ENCODE data around the gene ZC3H14.

Gene ZC3H14

DNA sequence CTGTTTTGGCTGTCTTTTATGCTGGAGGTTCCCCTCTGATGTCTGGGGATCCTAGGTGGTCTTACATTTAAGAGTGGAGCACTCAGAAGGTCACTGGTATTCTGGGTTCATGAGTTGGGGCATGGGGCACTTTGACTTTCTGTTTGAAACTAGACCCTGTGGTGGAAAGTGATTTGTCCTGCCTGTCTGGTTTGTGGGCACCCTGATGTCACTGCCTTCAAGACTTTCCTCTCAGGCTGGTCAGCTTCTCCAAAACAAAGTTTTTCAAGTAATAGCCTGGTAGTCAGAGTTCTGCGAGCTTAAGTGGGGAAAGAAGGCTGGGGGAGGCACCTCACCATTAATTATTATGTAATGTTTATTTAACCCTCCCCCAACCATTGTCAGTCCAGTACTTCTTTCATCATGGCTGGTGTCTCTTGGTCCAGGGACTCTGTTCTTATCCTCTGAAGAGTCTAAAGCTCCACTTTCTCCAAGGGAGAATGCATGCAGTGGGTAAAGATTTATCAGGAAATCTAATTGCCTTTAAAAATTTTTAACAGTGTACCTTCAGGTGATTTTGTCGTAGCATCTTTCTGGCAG, 35.3 kb downstream of the ZC3H14 start:
- Histone ChIP-seq H3K36me3 (ENCODE audit: control insufficient read depth, insufficient read depth, low read length) (peaks cover 29% of the 10 kb centered on the region), H3K4me3 (ENCODE audit: low read length) (no peak overlapping the region), H3K27ac (ENCODE audit: low read depth, low read length) (no peak overlapping the region)

DNA sequence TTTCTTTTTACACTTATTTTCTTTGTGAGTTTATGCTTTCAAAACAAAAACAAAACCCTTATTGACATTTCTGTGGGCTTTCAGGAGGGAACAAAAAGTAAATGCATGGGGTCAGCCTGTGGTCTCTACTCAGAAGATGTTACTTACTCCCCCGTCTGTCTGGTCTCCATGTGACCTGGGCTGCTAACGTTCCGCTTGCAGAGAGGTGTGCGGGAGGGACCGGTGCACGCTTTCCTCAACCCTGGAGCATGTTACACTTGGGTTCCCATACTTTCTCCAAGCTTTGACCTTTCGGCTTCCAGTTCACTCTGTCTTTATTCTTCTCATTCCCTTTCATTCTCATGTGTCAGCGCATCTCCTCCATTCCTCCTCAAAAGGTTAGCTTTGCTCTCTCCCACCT, 36.5 kb downstream of the ZC3H14 start:
- H3K4me3 ChIP-seq (ENCODE audit: low read length) = no peak overlapping the region
- H3K9ac ChIP-seq (ENCODE audit: low read length) = no peak overlapping the region
- peaks cover 35% of the 10 kb centered on the region for H3K36me3 ChIP-seq (ENCODE audit: control insufficient read depth, insufficient read depth, low read length)
- H3K27ac ChIP-seq (ENCODE audit: low read depth, low read length) = no peak overlapping the region
- H3K4me1 ChIP-seq (ENCODE audit: control insufficient read depth, insufficient read depth, low read length) = no peaks in the 10 kb centered on the region
- H3K27me3 ChIP-seq (ENCODE audit: control insufficient read depth, insufficient read depth, low read length) = no peaks in the 10 kb centered on the region

More for the DNA sequence above, 35.3 kb downstream of the ZC3H14 start:
- Histone ChIP-seq H3K4me1 (ENCODE audit: control insufficient read depth, insufficient read depth, low read length) (no peaks in the 10 kb centered on the region), H3K27me3 (ENCODE audit: control insufficient read depth, insufficient read depth, low read length) (no peaks in the 10 kb centered on the region), H3K9ac (ENCODE audit: low read length) (no peak overlapping the region)

DNA sequence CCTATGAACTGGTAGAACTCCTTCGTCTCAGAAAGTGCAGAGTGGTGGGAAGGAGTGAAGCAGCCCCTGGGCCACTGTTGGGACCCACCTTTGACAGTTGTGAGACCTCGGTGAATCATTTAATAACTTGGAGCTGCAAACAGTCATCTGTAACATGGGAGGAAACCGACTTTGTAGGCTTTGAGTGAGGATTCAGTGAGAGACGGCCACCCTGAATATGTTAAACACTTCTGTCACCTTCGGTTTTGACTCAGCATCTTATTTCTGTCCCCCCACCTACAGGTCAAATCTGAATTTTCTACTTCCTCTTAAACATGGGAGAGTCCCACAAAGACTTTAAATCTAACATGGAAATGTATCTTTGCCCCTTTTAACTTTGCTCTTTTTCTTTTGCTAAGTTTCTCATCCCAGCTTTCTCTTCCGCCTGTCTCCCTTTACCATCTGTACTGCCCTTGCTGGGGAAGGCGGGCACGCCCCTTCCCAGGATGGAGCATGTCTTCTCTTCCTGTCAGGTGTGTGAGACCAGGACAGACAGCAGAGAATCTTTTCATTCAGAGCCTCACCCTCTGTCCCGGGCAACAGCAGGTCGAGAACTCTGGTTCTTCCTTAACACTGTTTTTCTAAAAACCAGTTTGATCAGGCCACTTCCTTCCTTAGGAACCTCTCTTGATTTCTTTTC, 37.1 kb downstream of the ZC3H14 start:
- H3K27ac ChIP-seq (ENCODE audit: low read depth, low read length) = no peak overlapping the region
- no peaks in the 10 kb centered on the region for H3K27me3 ChIP-seq (ENCODE audit: control insufficient read depth, insufficient read depth, low read length)
- H3K4me1 ChIP-seq (ENCODE audit: control insufficient read depth, insufficient read depth, low read length) = no peaks in the 10 kb centered on the region
- peaks cover 36% of the 10 kb centered on the region for H3K36me3 ChIP-seq (ENCODE audit: control insufficient read depth, insufficient read depth, low read length)
- H3K9ac ChIP-seq (ENCODE audit: low read length) = no peak overlapping the region
- H3K4me3 ChIP-seq (ENCODE audit: low read length) = no peak overlapping the region

DNA sequence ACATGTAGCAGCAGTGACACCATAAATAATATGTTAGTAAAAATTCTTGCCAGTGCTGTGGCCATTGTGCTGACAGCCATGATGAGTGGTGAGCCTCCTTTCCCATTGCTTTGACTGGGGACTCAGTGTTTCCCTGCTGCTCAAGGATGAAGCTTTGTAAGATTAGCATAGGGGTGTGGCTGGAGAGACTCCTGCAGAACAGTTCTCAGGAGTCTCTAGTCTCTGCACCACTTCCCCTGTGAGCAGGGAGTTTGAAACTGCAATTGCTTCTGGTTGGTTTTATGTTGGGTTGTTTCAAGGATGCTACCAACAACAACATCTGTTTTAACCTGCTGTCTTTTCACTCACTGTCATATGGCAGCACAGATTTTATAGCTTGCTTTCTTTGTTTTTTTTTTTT, 41.4 kb downstream of the ZC3H14 start:
- Histone ChIP-seq H3K36me3 (ENCODE audit: control insufficient read depth, insufficient read depth, low read length) (peaks cover 33% of the 10 kb centered on the region), H3K27ac (ENCODE audit: low read depth, low read length) (no peak overlapping the region), H3K4me1 (ENCODE audit: control insufficient read depth, insufficient read depth, low read length) (no peaks in the 10 kb centered on the region), H3K27me3 (ENCODE audit: control insufficient read depth, insufficient read depth, low read length) (no peaks in the 10 kb centered on the region), H3K4me3 (ENCODE audit: low read length) (no peak overlapping the region), H3K9ac (ENCODE audit: low read length) (no peak overlapping the region)

DNA sequence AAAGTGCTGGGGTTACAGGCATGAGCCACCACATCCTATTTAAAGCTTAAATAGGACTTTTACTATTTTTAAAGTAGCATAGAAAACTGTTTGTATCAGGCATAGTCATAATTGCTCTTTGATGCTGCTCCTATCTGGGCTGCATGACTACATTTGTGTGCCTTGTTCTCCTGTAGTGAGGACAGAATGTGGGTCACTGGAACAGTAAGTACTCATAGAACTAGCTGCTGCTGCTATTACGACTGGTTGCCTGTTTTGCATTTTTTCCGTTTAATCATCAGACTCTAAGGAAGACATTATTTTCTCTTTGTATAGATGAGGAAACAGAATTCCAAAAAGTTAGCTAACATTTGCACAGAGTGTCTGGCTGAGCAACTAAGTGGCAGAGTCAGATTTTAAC, 42.8 kb downstream of the ZC3H14 start:
- no peak overlapping the region for H3K27ac ChIP-seq (ENCODE audit: low read depth, low read length)
- no peaks in the 10 kb centered on the region for H3K27me3 ChIP-seq (ENCODE audit: control insufficient read depth, insufficient read depth, low read length)
- H3K36me3 ChIP-seq (ENCODE audit: control insufficient read depth, insufficient read depth, low read length) = peaks cover 39% of the 10 kb centered on the region
- H3K4me3 ChIP-seq (ENCODE audit: low read length) = no peak overlapping the region
- H3K9ac ChIP-seq (ENCODE audit: low read length) = no peak overlapping the region
- H3K4me1 ChIP-seq (ENCODE audit: control insufficient read depth, insufficient read depth, low read length) = no peaks in the 10 kb centered on the region

DNA sequence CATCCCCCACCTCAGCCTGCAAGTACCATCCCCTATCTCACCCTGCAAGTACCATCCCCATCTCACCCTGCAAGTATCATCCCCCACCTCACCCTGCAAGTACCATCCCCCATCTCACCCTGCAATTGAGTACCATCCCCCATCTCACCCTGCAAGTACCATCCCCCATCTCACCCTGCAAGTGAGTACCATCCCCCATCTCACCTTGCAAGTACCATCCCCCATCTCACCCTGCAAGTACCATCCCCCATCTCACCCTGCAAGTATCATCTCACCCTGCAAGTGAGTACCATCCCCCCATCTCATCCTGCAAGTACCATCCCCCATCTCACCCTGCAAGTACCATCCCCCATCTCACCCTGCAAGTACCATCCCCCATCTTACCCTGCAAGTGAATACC, 45.0 kb downstream of the ZC3H14 start:
- no peak overlapping the region for H3K27ac ChIP-seq (ENCODE audit: low read depth, low read length)
- H3K27me3 ChIP-seq (ENCODE audit: control insufficient read depth, insufficient read depth, low read length) = no peaks in the 10 kb centered on the region
- no peak overlapping the region for H3K4me3 ChIP-seq (ENCODE audit: low read length)
- no peaks in the 10 kb centered on the region for H3K4me1 ChIP-seq (ENCODE audit: control insufficient read depth, insufficient read depth, low read length)
- H3K36me3 ChIP-seq (ENCODE audit: control insufficient read depth, insufficient read depth, low read length) = peaks cover 45% of the 10 kb centered on the region
- no peak overlapping the region for H3K9ac ChIP-seq (ENCODE audit: low read length)

DNA sequence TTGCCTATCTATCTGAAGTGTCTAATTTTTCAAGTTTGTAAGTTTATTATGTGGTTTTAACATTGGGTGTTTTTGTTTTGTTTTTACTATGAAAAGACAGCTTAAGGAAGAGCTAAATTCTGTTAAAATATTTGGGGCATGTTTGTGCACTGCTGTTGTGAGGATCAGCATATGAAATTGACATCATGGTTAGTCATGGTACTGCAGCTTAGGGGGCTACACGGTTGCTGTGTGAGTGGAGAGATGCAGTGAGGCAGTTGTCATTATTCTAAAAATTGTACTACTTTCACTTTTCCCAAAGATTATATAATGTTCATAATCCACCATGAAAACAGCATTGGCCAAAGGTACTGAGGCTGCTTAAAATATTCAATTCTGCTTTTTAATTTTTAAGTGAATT, 49.0 kb downstream of the ZC3H14 start:
- H3K36me3 ChIP-seq (ENCODE audit: control insufficient read depth, insufficient read depth, low read length) = peaks cover 38% of the 10 kb centered on the region
- H3K4me1 ChIP-seq (ENCODE audit: control insufficient read depth, insufficient read depth, low read length) = no peaks in the 10 kb centered on the region
- H3K9ac ChIP-seq (ENCODE audit: low read length) = no peak overlapping the region
- no peak overlapping the region for H3K4me3 ChIP-seq (ENCODE audit: low read length)
- H3K27ac ChIP-seq (ENCODE audit: low read depth, low read length) = no peak overlapping the region
- no peaks in the 10 kb centered on the region for H3K27me3 ChIP-seq (ENCODE audit: control insufficient read depth, insufficient read depth, low read length)

DNA sequence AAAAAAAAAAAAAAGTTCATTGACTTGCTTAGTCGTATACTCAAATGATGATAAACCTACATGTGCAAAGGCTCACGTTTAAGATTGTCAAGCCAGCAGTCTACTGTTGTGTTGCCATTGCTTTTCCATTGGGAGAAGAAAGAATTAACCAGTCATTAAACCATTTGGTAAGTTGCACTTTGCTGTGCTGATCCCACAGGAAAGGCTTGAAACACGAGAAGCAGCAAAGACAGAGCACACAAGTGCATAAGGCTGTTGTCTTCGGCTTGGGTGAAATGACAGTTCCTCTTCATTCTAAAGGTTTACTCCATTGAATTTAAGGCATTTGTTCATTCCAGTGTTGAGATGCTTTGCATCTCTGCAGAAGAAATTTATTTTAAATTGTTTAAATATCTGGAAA, 50.1 kb downstream of the ZC3H14 start:
- no peak overlapping the region for H3K27ac ChIP-seq (ENCODE audit: low read depth, low read length)
- no peaks in the 10 kb centered on the region for H3K4me1 ChIP-seq (ENCODE audit: control insufficient read depth, insufficient read depth, low read length)
- H3K9ac ChIP-seq (ENCODE audit: low read length) = no peak overlapping the region
- peaks cover 28% of the 10 kb centered on the region for H3K36me3 ChIP-seq (ENCODE audit: control insufficient read depth, insufficient read depth, low read length)
- H3K4me3 ChIP-seq (ENCODE audit: low read length) = no peak overlapping the region
- H3K27me3 ChIP-seq (ENCODE audit: control insufficient read depth, insufficient read depth, low read length) = no peaks in the 10 kb centered on the region

DNA sequence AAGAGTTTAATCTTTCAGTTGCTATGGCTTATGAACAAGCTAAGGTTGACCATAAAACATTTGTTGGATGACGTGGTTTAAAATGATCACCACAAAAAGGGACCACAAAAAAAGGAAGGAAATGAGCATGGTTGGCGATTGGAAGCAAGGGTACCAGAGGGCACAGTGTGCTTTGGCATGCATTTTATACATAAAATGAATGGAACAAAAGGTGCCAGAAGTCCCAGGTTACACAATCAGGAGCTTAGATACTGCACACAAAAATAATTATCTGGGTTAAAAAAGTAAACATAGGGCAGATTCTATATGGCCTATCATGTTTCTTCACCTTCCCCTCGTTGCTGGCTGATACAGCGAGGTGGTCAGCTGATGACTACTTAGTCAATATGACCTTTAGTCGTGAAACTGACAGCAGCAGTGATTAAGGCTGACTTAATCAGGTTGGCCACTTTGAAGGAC, 50.7 kb downstream of the ZC3H14 start:
- H3K4me3 ChIP-seq (ENCODE audit: low read length) = no peak overlapping the region
- H3K36me3 ChIP-seq (ENCODE audit: control insufficient read depth, insufficient read depth, low read length) = peaks cover 25% of the 10 kb centered on the region
- H3K27ac ChIP-seq (ENCODE audit: low read depth, low read length) = no peak overlapping the region
- no peaks in the 10 kb centered on the region for H3K4me1 ChIP-seq (ENCODE audit: control insufficient read depth, insufficient read depth, low read length)
- H3K9ac ChIP-seq (ENCODE audit: low read length) = no peak overlapping the region
- H3K27me3 ChIP-seq (ENCODE audit: control insufficient read depth, insufficient read depth, low read length) = no peaks in the 10 kb centered on the region

DNA sequence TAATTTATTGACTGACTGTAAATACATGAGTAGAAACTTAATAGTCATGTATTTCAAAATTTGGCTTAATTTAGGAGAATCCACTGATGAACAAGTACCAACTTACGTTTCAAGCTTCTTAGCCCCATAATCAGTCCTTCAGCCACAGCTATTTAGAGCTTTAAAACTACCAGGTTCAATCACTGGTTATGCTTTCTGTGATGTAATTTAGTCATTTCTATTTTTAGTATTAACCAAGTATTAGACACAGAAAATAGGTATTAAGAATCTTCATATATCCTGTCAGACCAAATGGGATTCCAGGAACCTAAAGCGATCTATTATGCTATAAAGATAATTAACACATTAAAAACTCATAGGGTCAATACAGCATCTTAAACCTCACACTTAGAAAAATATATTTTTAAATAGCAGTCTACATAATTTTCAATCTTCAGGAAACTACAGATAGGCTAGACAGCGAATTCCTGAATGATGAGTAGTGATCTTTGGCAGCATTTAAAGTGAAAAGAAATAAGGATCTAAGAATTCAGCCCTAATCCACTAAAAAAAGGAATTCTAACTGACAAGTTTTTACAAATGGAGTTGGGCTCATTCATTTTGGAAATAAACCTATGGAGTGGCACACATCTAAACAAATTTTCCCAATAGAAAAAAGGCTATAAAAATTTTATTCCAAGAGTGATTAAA, 51.5 kb downstream of the ZC3H14 start:
- Histone ChIP-seq H3K27me3 (ENCODE audit: control insufficient read depth, insufficient read depth, low read length) (no peaks in the 10 kb centered on the region), H3K9ac (ENCODE audit: low read length) (no peak overlapping the region), H3K36me3 (ENCODE audit: control insufficient read depth, insufficient read depth, low read length) (peaks cover 25% of the 10 kb centered on the region), H3K27ac (ENCODE audit: low read depth, low read length) (no peak overlapping the region), H3K4me1 (ENCODE audit: control insufficient read depth, insufficient read depth, low read length) (no peaks in the 10 kb centered on the region), H3K4me3 (ENCODE audit: low read length) (no peak overlapping the region)

DNA sequence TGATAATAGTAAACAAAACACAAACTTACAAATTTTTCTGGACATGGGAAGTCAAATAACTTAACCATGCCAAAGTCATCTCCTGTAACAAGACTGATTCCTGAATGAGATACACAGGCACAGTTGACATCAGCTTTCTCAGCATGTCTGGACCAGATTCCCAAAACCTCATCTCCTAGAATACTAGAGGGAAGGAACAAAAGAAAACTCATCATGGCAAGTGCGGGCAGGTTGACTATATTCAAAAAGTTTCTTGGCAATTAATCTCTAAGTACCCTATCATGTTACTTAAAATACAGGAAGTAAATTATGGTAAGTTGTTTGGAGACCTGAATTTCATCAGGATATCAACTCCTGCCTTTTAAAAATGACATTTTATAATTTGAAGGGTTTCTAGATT, 53.9 kb downstream of the ZC3H14 start:
- no peak overlapping the region for H3K27ac ChIP-seq (ENCODE audit: low read depth, low read length)
- H3K4me1 ChIP-seq (ENCODE audit: control insufficient read depth, insufficient read depth, low read length) = no peaks in the 10 kb centered on the region
- H3K27me3 ChIP-seq (ENCODE audit: control insufficient read depth, insufficient read depth, low read length) = no peaks in the 10 kb centered on the region
- peaks cover 6% of the 10 kb centered on the region for H3K36me3 ChIP-seq (ENCODE audit: control insufficient read depth, insufficient read depth, low read length)
- H3K9ac ChIP-seq (ENCODE audit: low read length) = no peak overlapping the region
- H3K4me3 ChIP-seq (ENCODE audit: low read length) = no peak overlapping the region

DNA sequence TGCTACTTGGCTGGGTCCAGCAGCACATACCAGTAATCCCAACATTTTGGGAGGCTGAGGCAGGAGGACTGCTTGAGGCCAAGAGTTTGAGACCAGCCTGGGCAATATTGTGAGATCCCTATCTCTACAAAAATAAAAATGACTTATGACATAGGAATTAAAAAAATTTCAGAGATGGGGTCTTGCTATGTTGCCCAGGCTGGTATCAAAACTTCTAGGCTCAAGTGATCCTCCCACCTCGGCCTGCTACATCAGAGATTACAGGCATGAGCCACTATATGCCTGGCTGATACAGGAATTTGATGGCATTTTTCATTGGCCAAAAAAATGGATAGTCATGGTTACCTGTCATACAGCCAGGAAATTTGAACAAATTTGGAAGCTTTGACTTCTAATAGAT, 54.6 kb downstream of the ZC3H14 start:
- H3K27me3 ChIP-seq (ENCODE audit: control insufficient read depth, insufficient read depth, low read length) = no peaks in the 10 kb centered on the region
- no peak overlapping the region for H3K4me3 ChIP-seq (ENCODE audit: low read length)
- H3K4me1 ChIP-seq (ENCODE audit: control insufficient read depth, insufficient read depth, low read length) = no peaks in the 10 kb centered on the region
- H3K9ac ChIP-seq (ENCODE audit: low read length) = no peak overlapping the region
- H3K27ac ChIP-seq (ENCODE audit: low read depth, low read length) = no peak overlapping the region
- peaks cover 3% of the 10 kb centered on the region for H3K36me3 ChIP-seq (ENCODE audit: control insufficient read depth, insufficient read depth, low read length)

DNA sequence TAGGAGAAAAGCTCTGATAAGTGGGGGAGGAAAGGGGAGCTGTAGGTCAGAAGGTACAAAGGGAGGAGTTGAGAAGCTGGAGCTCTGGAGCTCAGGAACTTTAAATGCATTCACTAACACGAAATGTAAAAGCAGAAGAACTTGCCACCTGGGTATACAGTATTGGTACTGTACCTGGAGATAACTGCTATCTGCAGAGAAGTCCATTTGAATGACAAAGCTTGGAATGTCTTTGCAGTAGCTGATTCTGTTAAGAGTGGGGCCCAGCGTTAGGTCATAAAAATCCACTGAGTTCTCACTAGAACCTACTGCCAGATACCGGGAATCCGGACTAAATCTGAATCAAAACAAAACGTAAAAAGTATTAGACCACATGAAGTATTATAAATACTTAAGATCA, 55.6 kb downstream of the ZC3H14 start:
- no peaks in the 10 kb centered on the region for H3K36me3 ChIP-seq (ENCODE audit: control insufficient read depth, insufficient read depth, low read length)
- no peaks in the 10 kb centered on the region for H3K4me1 ChIP-seq (ENCODE audit: control insufficient read depth, insufficient read depth, low read length)
- no peak overlapping the region for H3K9ac ChIP-seq (ENCODE audit: low read length)
- no peak overlapping the region for H3K27ac ChIP-seq (ENCODE audit: low read depth, low read length)
- no peaks in the 10 kb centered on the region for H3K27me3 ChIP-seq (ENCODE audit: control insufficient read depth, insufficient read depth, low read length)
- H3K4me3 ChIP-seq (ENCODE audit: low read length) = no peak overlapping the region

Data from rectal smooth muscle tissue (tissue), 1 donor.